ENCODE results near the gene PCDH17. TPM values are rescaled to one million over a fixed set of nuclear protein-coding genes. Genes with fewer than 3 reads are reported as not detected.

PCDH17 gene
- total RNA-seq, 1 experiment from 2014 or later, result not detected

DNA sequence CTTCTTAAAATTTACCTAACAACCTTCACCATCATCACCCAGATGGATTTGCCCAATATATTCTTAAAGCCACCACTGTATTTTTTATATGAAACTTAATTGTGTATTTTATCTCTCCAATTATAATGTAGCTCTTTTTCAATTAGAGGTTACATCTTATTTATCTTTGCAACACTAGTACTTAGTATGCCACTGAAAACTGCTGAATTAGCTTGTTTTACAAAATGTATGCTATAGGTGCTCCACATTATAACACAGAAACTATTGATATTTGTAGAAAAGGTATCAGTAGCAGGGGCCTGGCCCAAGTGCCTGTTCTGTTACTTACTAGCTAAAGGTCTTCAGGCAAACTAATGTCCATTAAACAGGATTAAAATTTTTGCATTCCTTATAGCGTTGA is 35.8 kb upstream of the PCDH17 start:
- Mint-ChIP-seq H3K4me3 (ENCODE audit: unreplicated experiment) (no peak overlapping the region), H3K4me1 (ENCODE audit: insufficient read depth, unreplicated experiment) (no peaks in the 10 kb centered on the region), H3K27ac (ENCODE audit: low read depth, unreplicated experiment) (no peak overlapping the region), H3K27me3 (ENCODE audit: insufficient read depth, unreplicated experiment) (peaks cover 20% of the 10 kb centered on the region), H3K36me3 (ENCODE audit: insufficient read depth, unreplicated experiment) (no peaks in the 10 kb centered on the region), H3K9me3 (ENCODE audit: unreplicated experiment) (peaks cover 8% of the 10 kb centered on the region)
- CTCF ChIA-PET, result interaction anchor here (1.8 kb wide), 1 partner anchor 29 kb away, joined by 8 read pairs; no protein-coding TSS in a partner anchor
- no peak for DNase-seq (ENCODE audit: unreplicated experiment)
- BruUV-seq (replicated peaks), result no TSS peak
- POLR2A ChIA-PET, result no interaction called here
- TF ChIP-seq, protein P1, sequence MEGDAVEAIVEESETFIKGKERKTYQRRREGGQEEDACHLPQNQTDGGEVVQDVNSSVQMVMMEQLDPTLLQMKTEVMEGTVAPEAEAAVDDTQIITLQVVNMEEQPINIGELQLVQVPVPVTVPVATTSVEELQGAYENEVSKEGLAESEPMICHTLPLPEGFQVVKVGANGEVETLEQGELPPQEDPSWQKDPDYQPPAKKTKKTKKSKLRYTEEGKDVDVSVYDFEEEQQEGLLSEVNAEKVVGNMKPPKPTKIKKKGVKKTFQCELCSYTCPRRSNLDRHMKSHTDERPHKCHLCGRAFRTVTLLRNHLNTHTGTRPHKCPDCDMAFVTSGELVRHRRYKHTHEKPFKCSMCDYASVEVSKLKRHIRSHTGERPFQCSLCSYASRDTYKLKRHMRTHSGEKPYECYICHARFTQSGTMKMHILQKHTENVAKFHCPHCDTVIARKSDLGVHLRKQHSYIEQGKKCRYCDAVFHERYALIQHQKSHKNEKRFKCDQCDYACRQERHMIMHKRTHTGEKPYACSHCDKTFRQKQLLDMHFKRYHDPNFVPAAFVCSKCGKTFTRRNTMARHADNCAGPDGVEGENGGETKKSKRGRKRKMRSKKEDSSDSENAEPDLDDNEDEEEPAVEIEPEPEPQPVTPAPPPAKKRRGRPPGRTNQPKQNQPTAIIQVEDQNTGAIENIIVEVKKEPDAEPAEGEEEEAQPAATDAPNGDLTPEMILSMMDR (IDR thresholded peaks at IDR 0.05; ENCODE audit: unreplicated experiment), result no peak
- intact Hi-C loops (cut with micrococcal nuclease), result no loop called here

- TF ChIP-seq, protein P1 (IDR thresholded peaks at IDR 0.05; ENCODE audit: unreplicated experiment), result no peak
- Mint-ChIP-seq H3K36me3 (ENCODE audit: insufficient read depth, unreplicated experiment) (no peaks in the 10 kb centered on the region), H3K4me3 (ENCODE audit: unreplicated experiment) (no peak overlapping the region), H3K27ac (ENCODE audit: low read depth, unreplicated experiment) (no peak overlapping the region), H3K4me1 (ENCODE audit: insufficient read depth, unreplicated experiment) (no peaks in the 10 kb centered on the region), H3K9me3 (ENCODE audit: unreplicated experiment) (peaks cover 8% of the 10 kb centered on the region), H3K27me3 (ENCODE audit: insufficient read depth, unreplicated experiment) (peaks cover 42% of the 10 kb centered on the region)
- no TSS peak for BruUV-seq (replicated peaks)
- DNase-seq (ENCODE audit: unreplicated experiment), result no peak
- intact Hi-C loops (cut with micrococcal nuclease), result no loop called here
- POLR2A ChIA-PET, result interaction anchor here (0.7 kb wide), 1 partner anchor 1072 kb away, joined by 3 read pairs; no protein-coding TSS in a partner anchor
- CTCF ChIA-PET, result no interaction called here
Observed at GRCh38 chr13:57601536-57601935, 30.0 kb upstream of the PCDH17 start.

DNA sequence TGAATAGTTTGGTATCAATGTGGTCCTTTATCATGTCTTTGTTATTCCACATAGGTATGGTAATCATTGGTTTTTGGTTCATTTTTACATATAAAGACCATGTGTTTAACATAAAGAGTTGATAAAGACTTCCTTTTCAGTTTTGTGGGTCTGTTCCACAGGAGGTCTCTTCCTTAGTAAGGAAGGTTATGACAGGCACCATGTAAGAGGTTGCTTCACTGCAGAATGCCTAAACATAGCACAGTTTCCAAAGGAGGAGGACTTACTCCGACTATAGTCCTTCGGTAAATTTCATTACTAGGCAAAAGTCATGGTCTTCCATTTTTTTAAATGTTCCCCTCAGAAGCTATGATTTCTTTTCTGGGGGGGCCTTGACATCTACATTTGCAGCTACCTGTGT is 27.1 kb upstream of the PCDH17 start:
- H3K9me3 Mint-ChIP-seq (ENCODE audit: unreplicated experiment), result no peaks in the 10 kb centered on the region

DNA sequence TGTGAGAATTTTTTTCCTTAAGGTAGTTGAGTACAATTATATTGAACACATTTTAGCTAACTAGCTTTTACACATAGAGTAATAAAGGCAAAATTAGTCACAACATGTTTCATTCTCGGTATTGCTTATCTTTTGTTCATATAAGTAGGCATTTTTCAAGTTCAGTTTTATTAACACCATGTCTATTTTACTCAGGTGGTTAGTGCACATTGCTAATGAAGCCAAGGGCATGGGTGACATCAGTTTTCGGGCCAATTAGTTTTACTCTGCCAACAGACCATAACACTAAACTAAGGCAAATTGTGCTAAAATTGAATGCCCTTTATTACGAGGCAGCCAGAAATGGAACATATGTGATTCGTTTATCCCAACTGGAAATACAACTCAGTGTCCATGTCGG is 19.6 kb upstream of the PCDH17 start:
- ChIA-PET CTCF (interaction anchor here (2.3 kb wide), 1 partner anchor 13 kb away, joined by 12 read pairs; no protein-coding TSS in a partner anchor), POLR2A (no interaction called here)
- intact Hi-C loops (cut with micrococcal nuclease), result no loop called here
- no peaks in the 10 kb centered on the region for H3K36me3 Mint-ChIP-seq (ENCODE audit: insufficient read depth, unreplicated experiment)
- TF ChIP-seq, protein P1 (IDR thresholded peaks at IDR 0.05; ENCODE audit: unreplicated experiment), result no peak
- no peaks in the 10 kb centered on the region for H3K4me1 Mint-ChIP-seq (ENCODE audit: insufficient read depth, unreplicated experiment)
- H3K27me3 Mint-ChIP-seq (ENCODE audit: insufficient read depth, unreplicated experiment), result peaks cover 9% of the 10 kb centered on the region
- no peaks in the 10 kb centered on the region for H3K9me3 Mint-ChIP-seq (ENCODE audit: unreplicated experiment)
- no peak overlapping the region for H3K27ac Mint-ChIP-seq (ENCODE audit: low read depth, unreplicated experiment)
- no peak overlapping the region for H3K4me3 Mint-ChIP-seq (ENCODE audit: unreplicated experiment)
- no peak for DNase-seq (ENCODE audit: unreplicated experiment)
- no TSS peak for BruUV-seq (replicated peaks)

More for the DNA sequence above, 27.1 kb upstream of the PCDH17 start:
- CTCF ChIA-PET, result interaction anchor here (0.8 to 2.0 kb wide), 2 partner anchors 20 to 24 kb away, joined by 4 to 12 read pairs; no protein-coding TSS in a partner anchor
- peaks cover 26% of the 10 kb centered on the region for H3K27me3 Mint-ChIP-seq (ENCODE audit: insufficient read depth, unreplicated experiment)
- H3K4me3 Mint-ChIP-seq (ENCODE audit: unreplicated experiment), result no peak overlapping the region
- H3K4me1 Mint-ChIP-seq (ENCODE audit: insufficient read depth, unreplicated experiment), result no peaks in the 10 kb centered on the region
- intact Hi-C loops (cut with micrococcal nuclease), result no loop called here
- H3K27ac Mint-ChIP-seq (ENCODE audit: low read depth, unreplicated experiment), result no peak overlapping the region
- TF ChIP-seq, protein P1 (IDR thresholded peaks at IDR 0.05; ENCODE audit: unreplicated experiment), result no peak
- BruUV-seq (replicated peaks), result no TSS peak
- no peak for DNase-seq (ENCODE audit: unreplicated experiment)
- H3K36me3 Mint-ChIP-seq (ENCODE audit: insufficient read depth, unreplicated experiment), result no peaks in the 10 kb centered on the region
- POLR2A ChIA-PET, result interaction anchor here (0.6 kb wide), 1 partner anchor 1199 kb away, joined by 3 read pairs; no protein-coding TSS in a partner anchor

Measured in MCF 10A (cell line).